ENCODE results near the gene PCK1. TPM values are rescaled to one million over a fixed set of nuclear protein-coding genes. Genes with fewer than 3 reads are reported as not detected.
A peak's percentile ranks its signal among the peaks of the same experiment; 100 is the strongest.

The PCK1 gene
- total and polyA plus RNA-seq, 2 donors from 2014 or later = 29.7 to 551 TPM

DNA sequence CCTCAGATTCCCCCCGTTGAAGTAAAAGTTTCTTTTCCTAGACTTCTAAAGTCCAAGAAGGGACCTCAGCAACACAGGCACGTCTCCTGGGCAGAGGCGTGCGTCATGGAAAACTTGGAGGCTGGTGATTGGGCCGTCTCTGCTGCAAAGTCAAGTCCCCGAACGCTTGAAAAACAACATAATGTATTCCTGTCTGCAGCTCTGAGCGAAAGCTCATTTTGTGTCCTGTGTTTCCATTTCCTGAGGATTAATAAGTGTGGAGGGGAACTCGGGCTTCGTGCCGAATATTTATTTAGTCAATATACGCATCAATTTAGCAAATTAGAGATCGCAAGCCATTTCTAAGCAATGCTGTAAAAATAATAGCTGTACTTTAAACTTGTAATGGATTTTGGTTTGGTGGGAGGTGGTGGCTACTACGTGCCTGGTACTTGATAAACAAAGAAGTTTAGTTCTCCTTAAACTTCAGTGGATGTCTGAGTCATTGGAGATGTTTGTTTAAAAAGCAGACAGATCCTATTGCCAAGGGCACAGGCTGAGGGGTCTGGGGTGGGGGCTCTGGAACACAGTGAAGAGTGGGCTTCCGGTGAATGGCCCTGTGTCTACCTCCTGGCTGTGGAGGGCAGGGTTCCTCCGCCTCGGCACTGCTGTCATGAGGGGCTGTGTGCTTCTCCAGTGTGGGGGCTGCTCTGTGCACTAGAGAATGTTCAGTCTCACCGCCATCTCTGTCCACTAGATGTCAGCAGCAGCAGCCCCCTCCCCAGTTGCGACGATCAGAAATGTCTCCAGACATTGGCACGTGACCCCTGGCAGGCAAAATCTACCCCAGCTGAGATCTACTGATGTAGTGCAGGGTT is 21.8 kb downstream of the PCK1 start:
- FAIRE-seq (peak; percentile 77), DNase-seq (peak; percentile 85 to 95 (median 88))
- H3K27ac ChIP-seq (ENCODE audit: low read depth in 2 of 2, low read length in 2 of 2) = peak overlapping the region; percentile 94 to 97
- H3K4me3 ChIP-seq (ENCODE audit: low read length in 3 of 3) = peak overlapping the region in 1 of 3 donors; percentile 24
- H3K36me3 ChIP-seq (ENCODE audit: control insufficient read depth in 2 of 3, insufficient read depth in 3 of 3, low read length in 3 of 3) = no peaks in the 10 kb centered on the region
- H3K27me3 ChIP-seq (ENCODE audit: control insufficient read depth, insufficient read depth, low read length) = no peaks in the 10 kb centered on the region
- H3K4me1 ChIP-seq (ENCODE audit: control insufficient read depth in 2 of 3, insufficient read depth in 2 of 3, low read depth in 1 of 3, low read length in 3 of 3) = peaks cover 0 to 69% (median 63%) of the 10 kb centered on the region in 3 donors
- no peaks in the 10 kb centered on the region for H3K9me3 ChIP-seq (ENCODE audit: control insufficient read depth in 2 of 3, insufficient read depth in 1 of 3, low read length in 3 of 3)
- TF ChIP-seq, protein P1, sequence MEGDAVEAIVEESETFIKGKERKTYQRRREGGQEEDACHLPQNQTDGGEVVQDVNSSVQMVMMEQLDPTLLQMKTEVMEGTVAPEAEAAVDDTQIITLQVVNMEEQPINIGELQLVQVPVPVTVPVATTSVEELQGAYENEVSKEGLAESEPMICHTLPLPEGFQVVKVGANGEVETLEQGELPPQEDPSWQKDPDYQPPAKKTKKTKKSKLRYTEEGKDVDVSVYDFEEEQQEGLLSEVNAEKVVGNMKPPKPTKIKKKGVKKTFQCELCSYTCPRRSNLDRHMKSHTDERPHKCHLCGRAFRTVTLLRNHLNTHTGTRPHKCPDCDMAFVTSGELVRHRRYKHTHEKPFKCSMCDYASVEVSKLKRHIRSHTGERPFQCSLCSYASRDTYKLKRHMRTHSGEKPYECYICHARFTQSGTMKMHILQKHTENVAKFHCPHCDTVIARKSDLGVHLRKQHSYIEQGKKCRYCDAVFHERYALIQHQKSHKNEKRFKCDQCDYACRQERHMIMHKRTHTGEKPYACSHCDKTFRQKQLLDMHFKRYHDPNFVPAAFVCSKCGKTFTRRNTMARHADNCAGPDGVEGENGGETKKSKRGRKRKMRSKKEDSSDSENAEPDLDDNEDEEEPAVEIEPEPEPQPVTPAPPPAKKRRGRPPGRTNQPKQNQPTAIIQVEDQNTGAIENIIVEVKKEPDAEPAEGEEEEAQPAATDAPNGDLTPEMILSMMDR (IDR thresholded peaks at IDR 0.05; ENCODE audit: borderline replicate concordance, extremely low read depth, insufficient read depth) = peak; percentile 23
- intact Hi-C loops (cut with DNase I) = no loop called here
- H3K9ac ChIP-seq (ENCODE audit: low read length in 3 of 3) = peak overlapping the region in 2 of 3 donors; percentile 20 to 78

DNA sequence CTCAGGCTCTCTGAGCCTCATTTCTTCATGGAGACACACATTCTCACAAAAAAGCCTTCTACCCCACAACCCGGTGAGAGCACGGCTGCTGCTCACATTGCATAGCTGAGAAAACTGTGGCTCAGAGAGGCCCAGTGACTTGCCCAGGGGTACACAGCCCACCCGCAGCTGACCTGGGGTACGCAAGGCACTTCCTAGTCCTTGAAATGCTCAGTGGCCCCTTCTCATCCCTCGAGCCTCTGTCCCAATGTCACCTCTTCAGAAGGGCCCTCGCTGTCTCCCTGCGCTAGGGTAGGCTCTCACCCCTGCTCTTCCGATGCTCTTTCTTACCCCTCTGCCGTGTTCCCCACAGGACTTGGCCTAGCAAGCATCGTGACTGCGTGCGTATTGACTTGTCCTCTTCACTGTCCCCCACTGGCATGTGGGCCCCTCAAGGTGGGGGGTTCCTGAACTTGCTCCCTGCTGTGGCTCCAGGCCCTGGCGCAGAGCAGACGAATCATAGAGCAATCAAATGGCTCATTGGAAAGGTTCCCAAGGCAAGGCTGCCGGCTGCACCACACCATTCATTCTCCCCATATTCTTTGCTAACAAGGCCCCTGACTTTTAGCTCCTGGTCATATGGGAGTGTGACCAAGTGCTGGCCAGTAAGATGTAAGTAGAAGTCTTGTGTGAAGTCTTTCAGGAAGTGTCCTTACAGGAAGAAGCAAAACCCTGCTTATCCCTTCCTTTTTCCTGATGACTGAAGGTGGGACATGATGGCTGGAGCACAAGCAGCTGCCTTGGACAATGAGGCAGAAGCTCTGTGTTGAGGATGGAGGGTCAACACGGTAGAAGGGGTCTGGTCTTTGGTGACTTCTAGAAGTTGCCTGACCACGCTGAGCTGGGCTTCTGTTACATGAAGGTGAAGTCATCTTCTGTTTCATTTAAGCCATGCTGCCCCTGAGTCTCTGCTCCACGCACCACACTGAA is 22.7 kb downstream of the PCK1 start:
- H3K9ac ChIP-seq (ENCODE audit: low read length in 3 of 3) = peak overlapping the region in 2 of 3 donors; percentile 20 to 78
- TF ChIP-seq, protein P1 (IDR thresholded peaks at IDR 0.05; ENCODE audit: borderline replicate concordance, extremely low read depth, insufficient read depth) = no peak
- intact Hi-C loops (cut with DNase I) = no loop called here
- H3K9me3 ChIP-seq (ENCODE audit: control insufficient read depth in 2 of 3, insufficient read depth in 1 of 3, low read length in 3 of 3) = peaks cover 0 to 3% (median 0%) of the 10 kb centered on the region in 3 donors
- no peaks in the 10 kb centered on the region for H3K27me3 ChIP-seq (ENCODE audit: control insufficient read depth, insufficient read depth, low read length)
- H3K36me3 ChIP-seq (ENCODE audit: control insufficient read depth in 2 of 3, insufficient read depth in 3 of 3, low read length in 3 of 3) = no peaks in the 10 kb centered on the region
- peaks cover 0 to 65% (median 65%) of the 10 kb centered on the region in 3 donors for H3K4me1 ChIP-seq (ENCODE audit: control insufficient read depth in 2 of 3, insufficient read depth in 2 of 3, low read depth in 1 of 3, low read length in 3 of 3)
- FAIRE-seq (no peak), DNase-seq (no peak)
- H3K27ac ChIP-seq (ENCODE audit: low read depth in 2 of 2, low read length in 2 of 2) = peak overlapping the region; percentile 94 to 97
- H3K4me3 ChIP-seq (ENCODE audit: low read length in 3 of 3) = peak overlapping the region in 1 of 3 donors; percentile 24

DNA sequence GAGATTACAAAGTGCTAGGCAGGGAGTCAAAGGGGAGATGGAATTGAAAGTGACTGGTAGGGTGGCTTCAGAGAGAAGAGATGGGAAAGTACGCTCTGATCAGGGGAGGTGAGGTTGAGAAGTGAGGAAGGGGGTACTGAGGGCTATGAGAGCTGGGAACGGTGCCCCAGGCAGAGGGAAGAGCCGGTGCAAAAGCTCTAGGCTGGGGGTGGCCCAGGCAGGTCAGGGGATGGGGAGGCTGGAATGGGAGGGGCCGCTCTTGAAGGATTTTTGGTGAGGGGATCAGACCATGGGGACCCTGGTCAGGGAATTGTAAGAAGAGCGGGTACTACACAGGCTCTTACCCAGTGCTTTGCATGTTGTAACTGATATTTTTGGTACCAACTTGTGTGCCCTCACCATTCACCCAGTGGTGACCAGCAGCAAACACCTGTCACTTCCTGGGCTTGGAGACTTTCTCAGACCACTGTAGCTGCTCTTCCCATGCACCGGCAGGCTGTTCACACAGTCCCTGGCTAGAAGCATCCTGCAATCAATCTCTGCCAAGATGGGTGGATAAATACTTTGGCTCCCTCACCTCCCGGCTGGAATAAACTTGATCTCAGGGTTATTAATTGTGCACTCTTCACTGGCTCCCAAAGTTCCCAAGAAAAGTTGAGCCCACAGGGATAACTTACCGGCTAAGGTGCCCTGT is 24.0 kb downstream of the PCK1 start:
- H3K9me3 ChIP-seq (ENCODE audit: control insufficient read depth in 2 of 3, insufficient read depth in 1 of 3, low read length in 3 of 3) = peaks cover 0 to 3% (median 0%) of the 10 kb centered on the region in 3 donors
- FAIRE-seq = no peak
- intact Hi-C loops (cut with DNase I) = no loop called here
- peaks cover 0 to 78% (median 69%) of the 10 kb centered on the region in 3 donors for H3K4me1 ChIP-seq (ENCODE audit: control insufficient read depth in 2 of 3, insufficient read depth in 2 of 3, low read depth in 1 of 3, low read length in 3 of 3)
- peak overlapping the region in 1 of 3 donors; percentile 78 for H3K9ac ChIP-seq (ENCODE audit: low read length in 3 of 3)
- peak in 1 of 5 donors; percentile 48 for DNase-seq
- no peak overlapping the region for H3K4me3 ChIP-seq (ENCODE audit: low read length in 3 of 3)
- no peaks in the 10 kb centered on the region for H3K27me3 ChIP-seq (ENCODE audit: control insufficient read depth, insufficient read depth, low read length)
- TF ChIP-seq, protein P1 (IDR thresholded peaks at IDR 0.05; ENCODE audit: borderline replicate concordance, extremely low read depth, insufficient read depth) = no peak
- H3K36me3 ChIP-seq (ENCODE audit: control insufficient read depth in 2 of 3, insufficient read depth in 3 of 3, low read length in 3 of 3) = no peaks in the 10 kb centered on the region
- peak overlapping the region; percentile 94 to 97 for H3K27ac ChIP-seq (ENCODE audit: low read depth in 2 of 2, low read length in 2 of 2)

Measured in kidney (tissue), 14 donors.